ENCODE measurements around the gene PPP3CB.

DNA sequence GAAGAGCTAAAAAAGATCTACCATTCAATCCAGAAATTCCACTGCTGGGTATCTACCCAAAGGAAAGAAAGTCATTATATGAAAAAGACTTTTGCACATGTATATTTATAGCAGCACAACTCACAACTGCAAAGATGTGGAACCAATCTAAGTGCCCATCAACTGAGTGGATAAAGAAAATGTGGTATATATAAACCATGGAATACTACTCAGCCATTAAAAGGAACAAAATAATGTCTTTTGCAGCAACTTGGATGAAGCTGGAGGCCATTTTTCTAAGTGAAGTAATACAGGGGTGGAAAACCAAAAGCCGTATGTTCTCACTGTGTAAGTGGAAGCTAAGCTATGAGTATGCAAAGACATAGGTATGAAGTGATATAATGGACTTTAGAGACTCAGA is 84.9 kb downstream of the PPP3CB start:
- TF ChIP-seq, protein P1, sequence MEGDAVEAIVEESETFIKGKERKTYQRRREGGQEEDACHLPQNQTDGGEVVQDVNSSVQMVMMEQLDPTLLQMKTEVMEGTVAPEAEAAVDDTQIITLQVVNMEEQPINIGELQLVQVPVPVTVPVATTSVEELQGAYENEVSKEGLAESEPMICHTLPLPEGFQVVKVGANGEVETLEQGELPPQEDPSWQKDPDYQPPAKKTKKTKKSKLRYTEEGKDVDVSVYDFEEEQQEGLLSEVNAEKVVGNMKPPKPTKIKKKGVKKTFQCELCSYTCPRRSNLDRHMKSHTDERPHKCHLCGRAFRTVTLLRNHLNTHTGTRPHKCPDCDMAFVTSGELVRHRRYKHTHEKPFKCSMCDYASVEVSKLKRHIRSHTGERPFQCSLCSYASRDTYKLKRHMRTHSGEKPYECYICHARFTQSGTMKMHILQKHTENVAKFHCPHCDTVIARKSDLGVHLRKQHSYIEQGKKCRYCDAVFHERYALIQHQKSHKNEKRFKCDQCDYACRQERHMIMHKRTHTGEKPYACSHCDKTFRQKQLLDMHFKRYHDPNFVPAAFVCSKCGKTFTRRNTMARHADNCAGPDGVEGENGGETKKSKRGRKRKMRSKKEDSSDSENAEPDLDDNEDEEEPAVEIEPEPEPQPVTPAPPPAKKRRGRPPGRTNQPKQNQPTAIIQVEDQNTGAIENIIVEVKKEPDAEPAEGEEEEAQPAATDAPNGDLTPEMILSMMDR (IDR thresholded peaks at IDR 0.05), result no peak
- TF ChIP-seq POLR2A (IDR thresholded peaks at IDR 0.05), result no peak
- no peak for TF ChIP-seq EP300 (IDR thresholded peaks at IDR 0.05)
- TF ChIP-seq POLR2AphosphoS5 (IDR thresholded peaks at IDR 0.05), result no peak
